Thyroid gland (tissue), 4 donors: ENCODE measurements around the gene ST6GALNAC4. TPM values are rescaled to one million over a fixed set of nuclear protein-coding genes. Genes with fewer than 3 reads are reported as not detected.
A peak's percentile ranks its signal among the peaks of the same experiment; 100 is the strongest.

ENCODE experiments used
- DNase-seq, 2 donors: peaks; one replicate each; pipeline ENCODE4 v3.0.0-alpha.2; 2019
- H3K27ac ChIP-seq, 3 donors: fragments of 200-600 bp; sonication (generic); 1 replicate in 2 of 3; 2 replicates in 1 of 3; pipeline ENCODE4 v1.5.1; 2016 to 2019; ENCODE audit warnings: mild to moderate bottlenecking in 1 of 3, moderate library complexity in 1 of 3
- H3K27me3 ChIP-seq: fragments of 200-600 bp; sonication (generic); one replicate; pipeline ENCODE4 v1.5.1; 2019
- H3K36me3 ChIP-seq, 2 donors: fragments of 200-600 bp; sonication (generic); one replicate each; pipeline ENCODE4 v1.5.1; 2016 to 2019
- H3K4me1 ChIP-seq, 2 donors: fragments of 200-600 bp; sonication (generic); one replicate each; pipeline ENCODE4 v1.5.1; 2017 to 2019
- H3K4me3 ChIP-seq, 3 donors: fragments of 200-600 bp; sonication (generic); replicated peaks in 1 of 3; 1 replicate in 2 of 3; 2 replicates in 1 of 3; pipeline ENCODE4 v1.5.1; 2016; ENCODE audit warnings: mild to moderate bottlenecking in 1 of 3
- H3K9me3 ChIP-seq: fragments of 200-600 bp; sonication (generic); one replicate; pipeline ENCODE4 v1.5.1; 2017
- POLR2A ChIP-seq, 2 donors: fragments of 450-650 bp; IDR thresholded peaks; one replicate each; pipeline ENCODE4 v1.6.1; 2017; ENCODE audit warnings: antibody characterized with exemption in 2 of 2, mild to moderate bottlenecking in 2 of 2, moderate library complexity in 1 of 2
- WGBS, 2 donors: methylation state at CpG; one replicate each; pipeline ENCODE4 v1.1.5; 2017; 5-methylcytosine and 5-hydroxymethylcytosine counted together
- intact Hi-C: fragments of 100-400 bp; cut with DNase I; formaldehyde crosslinking; loops from one replicate; pipeline ENCODE4 v1.15.1; 2023
- microRNA-seq: library from miRNA; unstranded; fragments of <30 nt; microRNA quantifications from one replicate; pipeline ENCODE4, GENCODE V29; 2016
- small RNA-seq: library from RNA; depleted of rRNA; stranded (forward); fragments of <200 nt; gene quantifications from one replicate; pipeline ENCODE3, GENCODE V24; 2016
- total RNA-seq, 4 donors: library from RNA; depleted of rRNA; stranded (reverse); fragments of >200 nt; gene quantifications; one replicate each; pipeline ENCODE4 v1.2.3, GENCODE V29; 2016
- TF ChIP-seq, protein P1 (sequence below), 6 experiments: fragments of 200-600 bp in 3 of 6; fragments of 450-650 bp in 3 of 6; sonication (generic) in 3 of 6; IDR thresholded peaks; one replicate each; pipeline ENCODE4 v1.5.1; 2016 to 2019; ENCODE audit warnings: antibody characterized with exemption in 6 of 6, mild to moderate bottlenecking in 2 of 6, inconsistent platforms in 1 of 6, moderate library complexity in 1 of 6

Gene ST6GALNAC4
- total RNA-seq, 4 donors from 2014 or later = 8.9 to 27.4 (median 19.1) TPM

DNA sequence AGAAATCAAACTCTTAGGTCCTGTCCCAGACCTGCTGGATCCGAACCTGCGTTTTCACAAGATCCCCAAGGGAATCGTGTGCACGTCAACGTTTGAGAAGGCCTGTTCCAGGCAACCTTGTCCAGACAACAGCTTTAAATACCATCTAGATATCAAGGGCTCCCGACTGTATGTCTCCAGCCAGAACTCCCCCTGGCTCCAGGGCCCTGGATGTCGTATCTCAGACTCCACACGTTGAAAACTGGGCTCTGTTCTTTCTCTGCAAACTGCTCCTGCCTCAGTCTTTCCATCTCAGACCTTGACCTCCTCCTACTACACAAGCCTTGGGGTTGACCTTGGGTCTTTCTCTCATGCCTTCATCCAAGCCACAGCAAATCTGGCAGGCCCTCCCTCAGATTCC is 56.6 kb downstream of the ST6GALNAC4 start:
- DNase-seq = no peak
- intact Hi-C loops = loop anchor here (10.0 kb wide), 1 partner anchor 75 kb away; the partner anchor contains the start of gene CDK9
- Histone ChIP-seq H3K27ac (peak overlapping the region in 2 of 3 donors; percentile 24 to 28), H3K27me3 (no peaks in the 10 kb centered on the region), H3K4me3 (no peak overlapping the region), H3K36me3 (no peaks in the 10 kb centered on the region), H3K4me1 (peaks cover 18 to 73% of the 10 kb centered on the region in 2 donors), H3K9me3 (no peaks in the 10 kb centered on the region)
- TF ChIP-seq, protein P1, sequence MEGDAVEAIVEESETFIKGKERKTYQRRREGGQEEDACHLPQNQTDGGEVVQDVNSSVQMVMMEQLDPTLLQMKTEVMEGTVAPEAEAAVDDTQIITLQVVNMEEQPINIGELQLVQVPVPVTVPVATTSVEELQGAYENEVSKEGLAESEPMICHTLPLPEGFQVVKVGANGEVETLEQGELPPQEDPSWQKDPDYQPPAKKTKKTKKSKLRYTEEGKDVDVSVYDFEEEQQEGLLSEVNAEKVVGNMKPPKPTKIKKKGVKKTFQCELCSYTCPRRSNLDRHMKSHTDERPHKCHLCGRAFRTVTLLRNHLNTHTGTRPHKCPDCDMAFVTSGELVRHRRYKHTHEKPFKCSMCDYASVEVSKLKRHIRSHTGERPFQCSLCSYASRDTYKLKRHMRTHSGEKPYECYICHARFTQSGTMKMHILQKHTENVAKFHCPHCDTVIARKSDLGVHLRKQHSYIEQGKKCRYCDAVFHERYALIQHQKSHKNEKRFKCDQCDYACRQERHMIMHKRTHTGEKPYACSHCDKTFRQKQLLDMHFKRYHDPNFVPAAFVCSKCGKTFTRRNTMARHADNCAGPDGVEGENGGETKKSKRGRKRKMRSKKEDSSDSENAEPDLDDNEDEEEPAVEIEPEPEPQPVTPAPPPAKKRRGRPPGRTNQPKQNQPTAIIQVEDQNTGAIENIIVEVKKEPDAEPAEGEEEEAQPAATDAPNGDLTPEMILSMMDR (IDR thresholded peaks at IDR 0.05) = no peak
- TF ChIP-seq POLR2A (IDR thresholded peaks at IDR 0.05) = no peak
- 59 to 75% methylated on average over 8 of the region's 8 CpGs for WGBS, 2 donors

DNA sequence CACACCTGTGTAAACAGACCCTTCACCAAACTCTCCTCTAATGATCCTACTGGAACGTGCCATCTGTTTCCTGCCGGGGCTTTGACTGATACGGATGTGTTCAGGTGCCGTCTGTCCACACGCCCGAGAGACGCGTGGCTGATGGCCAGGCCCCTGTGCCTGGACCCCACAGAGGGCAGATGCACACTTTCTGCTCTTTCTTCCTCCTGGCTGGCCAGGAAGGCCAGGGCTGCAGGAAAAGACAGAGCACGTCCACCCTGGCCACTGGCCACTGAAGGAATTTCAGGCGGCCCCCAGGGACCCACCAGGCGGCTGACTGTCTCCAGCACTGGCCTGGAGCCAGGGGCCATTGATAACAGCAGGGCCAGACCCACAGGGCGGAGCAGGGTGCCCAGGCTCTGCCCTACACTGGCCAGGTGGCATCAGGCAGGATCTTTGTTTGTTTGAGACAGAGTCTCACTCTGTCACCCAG is 58.8 kb downstream of the ST6GALNAC4 start:
- Histone ChIP-seq H3K4me3 (no peak overlapping the region), H3K27me3 (no peaks in the 10 kb centered on the region), H3K4me1 (peaks cover 14 to 73% of the 10 kb centered on the region in 2 donors), H3K27ac (peak overlapping the region; percentile 3 to 47 (median 6)), H3K9me3 (no peaks in the 10 kb centered on the region), H3K36me3 (no peaks in the 10 kb centered on the region)
- WGBS, 2 donors = 27 to 41% methylated on average over 7 to 9 of the region's 12 CpGs
- intact Hi-C loops = no loop called here
- TF ChIP-seq, protein P1 (IDR thresholded peaks at IDR 0.05) = no peak
- no peak for TF ChIP-seq POLR2A (IDR thresholded peaks at IDR 0.05)
- DNase-seq = peak; percentile 46 to 55

Small RNAs within 50 kb of the gene (microRNA-seq; reads per million reads assigned to microRNA genes)
- gene MIR4672 = not detected

Small RNAs within 50 kb of the gene (small RNA-seq; reads per million reads assigned to genes)
- not detected for gene MIR4672

Other genes with a start within 250 kb of the ST6GALNAC4 start
- 1 to 10 TPM in 1 of 4 donors, under 1 TPM in 1, not detected in 2; 0.22 to 3.0 TPM for gene CFAP157, start 210.1 kb downstream of the ST6GALNAC4 start, total RNA-seq
- gene PTRH1, start 201.4 kb downstream of the ST6GALNAC4 start, total RNA-seq = 10 to 100 TPM; 24.1 to 64.3 (median 43.4) TPM
- gene TTC16, start 201.0 kb downstream of the ST6GALNAC4 start, total RNA-seq = under 1 TPM in 3 of 4 donors, not detected in 1; 0.40 to 0.45 (median 0.44) TPM
- gene TOR2A, start 181.7 kb downstream of the ST6GALNAC4 start, total RNA-seq = 10 to 100 TPM in 3 of 4 donors, 1 to 10 TPM in 1; 8.9 to 23.1 (median 14.2) TPM
- gene SH2D3C, start 138.4 kb downstream of the ST6GALNAC4 start, total RNA-seq = 10 to 100 TPM; 10.0 to 24.9 (median 18.2) TPM
- 10 to 100 TPM; 47.5 to 85.2 (median 78.3) TPM for gene CDK9, start 131.0 kb downstream of the ST6GALNAC4 start, total RNA-seq
- gene FPGS, start 114.2 kb downstream of the ST6GALNAC4 start, total RNA-seq = 10 to 100 TPM; 58.5 to 78.0 (median 62.1) TPM
- 100 to 1,000 TPM in 1 of 4 donors, 10 to 100 TPM in 3; 45.6 to 115 (median 51.1) TPM for gene ENG, start 62.4 kb downstream of the ST6GALNAC4 start, total RNA-seq
- gene AK1, start 39.4 kb downstream of the ST6GALNAC4 start, total RNA-seq = 10 to 100 TPM; 56.3 to 98.9 (median 86.3) TPM
- gene ST6GALNAC6, start 17.4 kb downstream of the ST6GALNAC4 start, total RNA-seq = 100 to 1,000 TPM in 1 of 4 donors, 10 to 100 TPM in 3; 39.2 to 124 (median 50.8) TPM
- 1 to 10 TPM in 3 of 4 donors, not detected in 1; 1.0 to 5.2 (median 1.6) TPM for gene PIP5KL1, start 13.7 kb upstream of the ST6GALNAC4 start, total RNA-seq
- 10 to 100 TPM; 17.3 to 43.3 (median 35.5) TPM for gene DPM2, start 20.8 kb upstream of the ST6GALNAC4 start, total RNA-seq
- 10 to 100 TPM; 18.3 to 34.7 (median 24.9) TPM for gene EEIG1, start 63.9 kb upstream of the ST6GALNAC4 start, total RNA-seq
- gene NAIF1, start 150.3 kb upstream of the ST6GALNAC4 start, total RNA-seq = 10 to 100 TPM in 2 of 4 donors, 1 to 10 TPM in 2; 5.3 to 17.2 (median 9.4) TPM
- 10 to 100 TPM; 21.9 to 42.0 (median 30.8) TPM for gene SLC25A25, start 151.2 kb upstream of the ST6GALNAC4 start, total RNA-seq
- 100 to 1,000 TPM in 1 of 4 donors, 10 to 100 TPM in 3; 80.0 to 112 (median 88.4) TPM for gene PTGES2, start 210.7 kb upstream of the ST6GALNAC4 start, total RNA-seq
- gene LCN2, start 232.4 kb upstream of the ST6GALNAC4 start, total RNA-seq = 10 to 100 TPM in 1 of 4 donors, 1 to 10 TPM in 2, under 1 TPM in 1; 0.45 to 10.6 (median 2.5) TPM
- gene BBLN, start 243.2 kb upstream of the ST6GALNAC4 start, total RNA-seq = 100 to 1,000 TPM in 3 of 4 donors, 10 to 100 TPM in 1; 98.1 to 204 (median 172) TPM